ENCODE results near the gene IAH1. TPM values are rescaled to one million over a fixed set of nuclear protein-coding genes. Genes with fewer than 3 reads are reported as not detected.

IAH1 gene
- 56.5 TPM for total RNA-seq

DNA sequence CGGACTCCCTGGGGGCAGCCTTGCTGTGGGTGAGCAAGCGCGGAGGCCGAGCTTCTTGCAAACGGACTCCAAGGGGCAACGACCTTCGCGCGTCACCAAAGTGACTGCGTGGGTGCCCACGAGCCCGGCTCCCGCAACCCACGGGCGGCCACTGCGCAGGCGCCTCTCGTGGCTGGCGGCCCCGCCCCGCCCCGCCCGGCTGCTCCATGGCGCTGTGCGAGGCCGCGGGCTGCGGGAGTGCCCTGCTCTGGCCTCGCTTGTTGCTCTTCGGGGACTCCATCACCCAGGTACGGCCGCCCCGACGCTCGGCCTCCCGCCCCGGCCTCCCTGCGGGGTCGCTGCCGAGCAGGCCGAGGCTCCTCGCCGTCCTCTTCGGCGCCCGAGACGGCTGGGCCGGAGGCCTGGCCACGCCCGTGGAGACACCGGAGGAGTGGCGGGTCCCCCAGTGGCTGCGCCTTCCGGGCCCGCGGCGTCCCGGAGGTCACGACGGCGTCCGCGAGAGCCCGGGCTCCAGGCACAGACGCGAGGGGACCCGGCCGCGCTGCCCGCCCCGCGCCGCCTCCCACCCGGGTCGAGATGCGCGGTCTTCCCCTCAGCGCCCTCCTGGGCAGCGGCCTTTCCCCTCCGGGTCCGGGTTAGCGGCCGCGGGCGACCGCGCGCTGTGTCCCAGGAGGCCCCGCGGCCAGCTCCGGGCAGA is at the start of gene IAH1:
TSS of gene IAH1 (plus strand) at position 191 of the 697 bp plus-strand sequence. CDS start at position 207, 16 bp downstream.

Other genes with a start within 250 kb of the IAH1 start
- gene ITGB1BP1, start 51.0 kb upstream of the IAH1 start, total RNA-seq, result 60.0 TPM
- gene CPSF3, start 50.9 kb upstream of the IAH1 start, total RNA-seq, result 33.7 TPM
- gene ADAM17, start 81.3 kb downstream of the IAH1 start, total RNA-seq, result 40.6 TPM
- gene YWHAQ, start 156.4 kb downstream of the IAH1 start, total RNA-seq, result 830 TPM